Right forelimb (tissue), 1 donor: ENCODE results near the gene VSIG8.
"Not testable (repeated sequence)": the region's sequence is repeated elsewhere in the genome, so short reads cannot be mapped to it uniquely, and the experiment has no call there.

Experiments used
- DNase-seq: peaks from one replicate; pipeline ENCODE4 v3.0.0-alpha.2; 2018

The VSIG8 gene

GRCh38 chr1:159862557-159862956, at the start of gene VSIG8:
VSIG8 (minus strand) TSS chr1:159862657; CDS start chr1:159862521, 136 bp downstream.
- no peak for DNase-seq

- no peak for DNase-seq
Observed at GRCh38 chr1:159911326-159912070, 49.0 kb upstream of the VSIG8 start.

GRCh38 chr1:159908031-159908940, 45.8 kb upstream of the VSIG8 start:
- DNase-seq, result no peak

GRCh38 chr1:159906960-159907359, 44.5 kb upstream of the VSIG8 start:
- DNase-seq, result no peak

- DNase-seq, result not testable (repeated sequence)
Observed at GRCh38 chr1:159904036-159904435, 41.6 kb upstream of the VSIG8 start.

- DNase-seq, result no peak
Observed at GRCh38 chr1:159902541-159902940, 40.1 kb upstream of the VSIG8 start.

GRCh38 chr1:159900755-159901360, 38.4 kb upstream of the VSIG8 start:
- no peak for DNase-seq

- DNase-seq, result peak; percentile 75
Observed at GRCh38 chr1:159900086-159900680, 37.7 kb upstream of the VSIG8 start, which contains the start of gene CFAP45. CFAP45 (minus strand) TSS chr1:159900165; CDS start chr1:159900098, 67 bp downstream.

- not testable (repeated sequence) for DNase-seq
Observed at GRCh38 chr1:159899634-159900033, 37.2 kb upstream of the VSIG8 start.

GRCh38 chr1:159898527-159898926, 36.1 kb upstream of the VSIG8 start:
- DNase-seq, result no peak

- DNase-seq, result no peak
Observed at GRCh38 chr1:159897962-159898361, 35.5 kb upstream of the VSIG8 start.

GRCh38 chr1:159896546-159896930, 34.1 kb upstream of the VSIG8 start:
- no peak for DNase-seq

GRCh38 chr1:159895836-159896545, 33.5 kb upstream of the VSIG8 start:
- no peak for DNase-seq

- DNase-seq, result no peak
Observed at GRCh38 chr1:159895286-159895685, 32.8 kb upstream of the VSIG8 start.

GRCh38 chr1:159892944-159893343, 30.5 kb upstream of the VSIG8 start:
- no peak for DNase-seq

- DNase-seq, result peak; percentile 85
Observed at GRCh38 chr1:159891275-159892157, 29.1 kb upstream of the VSIG8 start.

GRCh38 chr1:159890390-159890789, 27.9 kb upstream of the VSIG8 start:
- DNase-seq, result no peak

GRCh38 chr1:159889821-159890252, 27.4 kb upstream of the VSIG8 start:
- no peak for DNase-seq

- no peak for DNase-seq
Observed at GRCh38 chr1:159889202-159889601, 26.7 kb upstream of the VSIG8 start.

- no peak for DNase-seq
Observed at GRCh38 chr1:159884296-159884695, 21.8 kb upstream of the VSIG8 start.

- DNase-seq, result no peak
Observed at GRCh38 chr1:159883134-159883533, 20.7 kb upstream of the VSIG8 start.
